Measurements from ENCODE around the gene CCDC30.

The CCDC30 gene

DNA sequence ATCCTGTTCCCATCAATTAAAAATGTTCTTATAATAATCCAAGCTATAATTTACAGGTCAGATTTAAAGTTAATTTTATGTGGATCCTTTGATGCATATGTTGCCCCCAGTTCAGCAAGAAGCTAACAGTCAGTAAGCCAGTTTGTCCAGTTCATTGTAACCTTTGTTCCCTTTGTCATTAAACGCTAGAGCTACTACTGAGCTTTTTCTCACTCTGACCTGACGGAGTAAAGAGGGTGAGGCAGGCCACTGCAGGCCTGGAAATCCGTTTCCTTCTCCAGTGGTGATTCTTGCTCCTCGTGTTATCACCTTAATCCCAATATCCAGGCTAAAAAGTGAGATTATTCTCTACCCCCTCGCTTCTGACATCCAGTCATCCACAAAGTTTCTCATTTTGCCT, 229.4 kb downstream of the CCDC30 start:
- no peak for DNase-seq (ENCODE audit: low read depth)

- no peak for DNase-seq (ENCODE audit: low read depth)
These were observed 229.8 kb downstream of the CCDC30 start for GRCh38 chr1:42692911-42693310.

- no peak for DNase-seq (ENCODE audit: low read depth)
These were observed 235.2 kb downstream of the CCDC30 start for GRCh38 chr1:42698081-42698813.

DNA sequence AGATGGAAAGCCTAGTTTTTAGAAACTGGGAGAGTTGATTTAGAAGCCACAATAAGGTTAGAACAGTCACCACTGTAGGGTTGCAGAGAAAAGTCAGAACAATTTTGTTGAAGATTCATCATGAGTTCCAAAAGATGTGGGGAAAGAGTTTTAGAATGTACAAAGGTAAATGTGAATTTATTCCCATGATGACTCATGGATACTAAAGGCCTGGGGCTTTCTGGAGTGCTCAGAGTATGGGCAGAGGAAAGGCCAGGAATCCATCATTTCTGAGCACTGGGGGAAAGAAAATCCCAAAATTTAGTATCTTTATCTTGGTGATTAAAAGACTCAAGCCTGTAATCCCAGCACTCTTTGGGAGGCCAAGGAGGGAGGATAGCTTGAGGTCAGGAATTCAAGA, 236.9 kb downstream of the CCDC30 start:
- no peak for DNase-seq (ENCODE audit: low read depth)

DNA sequence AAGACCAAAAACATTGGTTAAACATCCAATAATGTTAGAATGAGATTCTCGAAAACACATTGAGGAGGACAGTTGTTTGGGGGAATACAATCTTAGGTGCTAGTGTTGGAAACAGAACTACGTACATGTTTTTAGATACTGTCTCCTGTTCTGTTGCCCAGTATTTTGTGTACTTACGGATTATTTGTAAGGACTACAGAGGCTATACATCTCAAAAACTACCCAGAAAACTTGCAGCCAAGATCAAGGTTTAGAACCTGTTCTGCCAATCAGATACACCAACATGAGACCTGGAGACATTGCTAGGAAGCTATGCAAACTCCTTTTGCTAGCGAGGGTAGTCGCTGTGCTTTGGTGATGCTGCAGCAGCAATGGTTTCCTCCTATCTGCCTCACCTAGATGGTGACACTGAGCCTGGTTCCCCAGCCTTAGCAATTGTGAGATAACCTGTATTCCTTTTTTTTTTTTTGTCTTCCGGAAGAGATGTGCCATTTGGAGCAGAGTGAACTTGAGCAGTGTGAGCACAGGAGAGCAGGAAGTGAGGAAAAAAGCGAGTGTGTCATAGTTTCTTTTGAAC, 240.9 kb downstream of the CCDC30 start:
- DNase-seq (ENCODE audit: low read depth) = no peak

Data from amniotic epithelial cell (primary cell).